Hematopoietic multipotent progenitor cell treated with erythropoietin and hydrocortisone succinate and interleukin-3 and kit ligand, for 8 days (in vitro differentiated cells): ENCODE results near the gene KCNJ1.
A peak's percentile ranks its signal among the peaks of the same experiment; 100 is the strongest.

Source experiments
- DNase-seq: peaks from one replicate; pipeline ENCODE4 v3.0.0-alpha.2; 2015

KCNJ1 gene

DNA sequence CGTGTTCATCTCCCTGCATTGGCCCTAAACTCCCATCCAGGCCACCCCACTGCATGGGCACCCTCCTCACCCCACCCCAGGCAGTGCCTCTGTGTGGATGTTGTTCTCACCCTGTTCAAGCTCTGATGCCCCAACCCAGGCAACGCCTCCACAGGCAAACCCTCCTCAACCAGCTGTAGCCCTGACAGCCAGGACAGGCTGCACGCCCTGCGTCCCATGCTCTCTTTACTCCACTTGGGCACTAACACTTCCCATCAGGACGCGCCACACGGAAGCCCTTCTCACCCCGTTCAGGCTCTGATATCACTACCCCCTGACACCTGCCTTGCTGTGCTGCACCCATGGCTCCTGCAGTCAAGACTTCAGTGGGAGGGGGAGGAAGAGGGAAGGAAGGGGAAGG lies 47.9 kb downstream of the KCNJ1 start:
- no peak for DNase-seq

DNA sequence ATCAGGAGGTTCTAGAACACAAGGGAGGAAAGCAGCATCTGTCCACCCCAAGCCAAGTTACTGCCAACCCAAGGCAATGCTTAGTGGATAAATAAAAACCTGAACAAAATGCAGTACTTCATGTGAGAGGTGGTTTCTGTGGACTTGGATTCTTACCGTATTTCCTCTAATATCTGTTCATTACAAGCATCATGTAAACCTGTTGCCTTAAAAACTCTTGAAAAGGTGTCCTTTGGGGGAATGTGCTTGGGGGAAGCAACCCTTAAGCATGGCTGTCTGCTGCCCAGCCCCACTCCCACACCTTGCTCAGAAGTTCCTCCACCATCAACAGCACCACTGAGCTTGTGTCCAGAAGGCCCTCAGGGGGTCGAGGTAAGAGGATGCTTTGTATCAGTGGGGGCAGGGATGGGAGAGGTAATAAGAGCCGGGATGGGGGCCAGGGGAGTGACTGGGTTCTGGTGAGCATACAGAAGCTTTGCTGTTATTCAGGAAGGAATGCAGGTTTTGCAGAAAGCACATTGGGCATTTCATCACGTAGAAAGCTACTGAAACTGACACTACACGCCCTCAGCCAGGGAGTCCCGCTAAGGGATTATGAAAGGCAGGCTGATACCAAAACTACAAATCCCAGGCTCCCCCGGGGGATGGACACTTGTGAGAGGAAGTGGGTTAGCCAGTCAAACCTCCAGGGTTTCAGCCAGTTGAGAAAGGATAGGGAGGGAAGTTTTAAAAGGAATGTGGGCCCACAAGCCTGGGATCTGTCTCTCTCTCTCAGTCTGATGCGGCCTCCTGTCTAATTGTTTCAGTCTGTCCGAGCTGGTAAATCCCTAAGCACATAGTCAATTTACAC lies 52.0 kb downstream of the KCNJ1 start:
- DNase-seq, result peak; percentile 11

DNA sequence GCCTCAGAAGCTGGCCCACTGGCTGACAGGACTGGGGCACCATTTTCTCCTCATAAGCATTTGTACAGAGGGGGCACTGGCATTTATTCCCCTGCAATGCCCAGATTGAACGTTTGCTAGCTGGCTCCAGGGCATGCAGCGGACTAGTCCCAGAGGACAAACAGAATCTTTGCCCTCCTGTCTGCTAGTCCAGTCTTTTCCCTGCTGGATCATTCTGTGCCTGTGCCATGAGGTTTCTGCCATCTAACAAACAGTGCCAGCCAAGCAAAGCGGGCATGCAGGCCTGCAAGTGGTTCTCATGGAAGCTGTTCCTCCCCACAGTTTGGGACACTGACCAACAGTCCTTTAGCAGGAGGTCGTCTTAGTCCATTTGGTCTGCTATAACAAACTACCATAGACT lies 53.4 kb downstream of the KCNJ1 start:
- DNase-seq, result no peak

DNA sequence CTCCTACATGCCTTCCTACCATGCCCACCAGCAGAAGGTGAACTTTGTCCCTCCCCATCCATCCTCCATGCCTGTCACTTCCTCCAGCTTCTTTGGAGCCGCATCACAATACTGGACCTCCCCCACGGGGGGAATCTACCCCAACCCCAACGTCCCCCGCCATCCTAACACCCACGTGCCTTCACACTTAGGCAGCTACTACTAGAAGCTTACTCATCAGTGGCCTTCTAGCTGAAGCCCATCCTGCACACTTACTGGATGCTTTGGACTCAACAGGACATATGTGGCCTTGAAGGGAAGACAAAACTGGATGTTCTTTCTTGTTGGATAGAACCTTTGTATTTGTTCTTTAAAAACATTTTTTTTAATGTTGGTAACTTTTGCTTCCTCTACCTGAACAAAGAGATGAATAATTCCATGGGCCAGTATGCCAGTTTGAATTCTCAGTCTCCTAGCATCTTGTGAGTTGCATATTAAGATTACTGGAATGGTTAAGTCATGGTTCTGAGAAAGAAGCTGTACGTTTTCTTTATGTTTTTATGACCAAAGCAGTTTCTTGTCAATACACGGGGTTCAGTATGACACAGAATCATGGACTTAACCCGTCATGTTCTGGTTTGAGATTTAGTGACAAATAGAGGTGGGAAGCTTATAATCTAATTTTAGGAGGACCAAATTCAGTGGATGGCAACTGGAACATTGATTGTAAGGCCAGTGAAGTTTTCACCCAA lies 56.1 kb downstream of the KCNJ1 start:
- DNase-seq, result no peak

DNA sequence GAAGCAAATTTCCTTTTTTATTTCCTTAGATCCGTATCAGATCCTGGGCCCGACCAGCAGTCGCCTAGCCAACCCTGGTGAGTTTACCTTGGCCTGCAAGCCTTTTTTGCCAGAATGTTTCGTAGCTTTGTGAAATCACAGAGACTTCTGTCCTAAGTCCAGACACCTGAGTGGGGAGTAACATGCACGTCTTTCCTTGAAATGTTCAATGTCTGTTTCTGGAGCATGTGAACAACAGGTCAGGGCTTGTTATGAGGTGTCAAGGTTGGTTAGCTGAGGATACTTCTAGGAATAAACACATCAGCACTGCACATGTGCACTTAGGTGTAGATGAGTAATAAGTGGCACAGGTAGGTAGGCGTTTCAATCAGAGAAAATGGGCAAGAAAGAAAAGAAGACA lies 58.0 kb downstream of the KCNJ1 start:
- DNase-seq, result no peak

DNA sequence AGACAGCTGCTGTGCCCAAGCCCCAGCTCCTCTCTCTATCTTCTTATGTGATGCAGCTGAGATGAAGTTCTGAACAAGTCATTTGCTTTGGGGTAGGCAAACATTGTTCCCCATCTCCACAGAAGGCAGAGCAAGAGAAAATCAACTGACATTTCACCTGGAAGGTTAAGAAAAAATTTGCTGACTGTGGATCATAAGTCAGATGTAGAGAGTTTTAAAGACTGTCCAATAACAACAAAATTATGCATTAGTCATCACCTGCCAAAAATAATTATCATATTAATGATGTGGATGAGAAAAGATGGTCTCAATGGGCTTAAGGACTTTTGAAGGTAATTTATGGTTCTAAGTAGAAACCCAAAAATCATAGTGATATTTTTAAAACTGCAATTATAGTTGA lies 59.2 kb downstream of the KCNJ1 start:
- no peak for DNase-seq

DNA sequence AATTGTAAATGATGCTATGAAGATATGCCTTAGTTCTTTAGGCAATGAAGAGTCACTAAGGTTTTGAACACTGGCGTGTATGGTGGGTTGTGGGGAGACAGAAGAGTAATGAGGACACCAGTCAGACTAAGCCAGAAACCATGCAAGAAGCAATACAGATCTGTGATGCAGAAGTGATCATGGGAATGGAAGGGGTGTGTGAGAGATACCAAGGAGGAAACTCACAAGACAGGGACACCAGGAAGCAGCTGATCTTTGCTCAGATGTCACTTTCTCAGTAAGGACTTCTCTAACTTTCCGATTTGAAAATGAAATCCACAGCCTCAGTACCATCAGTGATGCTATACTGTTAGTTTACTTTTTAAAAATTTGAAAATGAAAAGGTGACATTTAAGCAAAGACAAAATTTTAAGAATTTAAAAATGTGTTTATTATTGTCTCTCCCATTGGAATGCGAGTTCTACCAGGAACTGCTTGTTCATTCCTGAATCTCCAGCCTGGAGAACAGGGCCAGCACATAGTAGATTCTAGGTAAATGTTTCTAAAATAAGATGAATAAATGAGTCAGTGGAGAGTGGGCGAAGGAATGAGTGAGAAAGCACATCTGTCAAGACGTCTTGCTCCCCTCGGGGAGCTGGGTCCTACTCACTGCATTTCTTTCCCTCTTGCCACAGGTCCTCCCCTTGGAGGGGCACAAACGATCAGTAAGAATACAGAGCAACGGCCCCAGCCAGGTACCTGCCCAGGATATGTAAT lies 60.4 kb downstream of the KCNJ1 start:
- DNase-seq, result no peak

DNA sequence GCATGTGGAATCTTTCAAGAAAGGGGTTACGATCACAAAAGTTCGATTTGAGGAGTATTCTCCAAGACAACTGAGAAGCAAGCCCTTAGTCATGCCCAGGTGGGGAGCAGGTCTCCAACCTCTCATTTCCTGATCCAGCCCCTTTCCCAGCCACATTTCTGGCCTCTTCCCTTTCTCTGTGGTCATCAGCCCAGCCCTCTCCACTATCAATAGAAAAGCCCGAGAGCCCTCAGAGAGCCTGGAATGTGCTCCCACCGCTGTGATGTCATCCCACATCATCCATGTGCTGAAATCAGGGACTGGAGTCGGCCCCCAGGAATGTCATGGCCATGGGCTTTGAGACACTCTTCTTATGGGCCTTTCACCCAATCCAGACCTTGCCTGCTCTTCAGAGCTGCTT lies 62.6 kb downstream of the KCNJ1 start:
- no peak for DNase-seq

DNA sequence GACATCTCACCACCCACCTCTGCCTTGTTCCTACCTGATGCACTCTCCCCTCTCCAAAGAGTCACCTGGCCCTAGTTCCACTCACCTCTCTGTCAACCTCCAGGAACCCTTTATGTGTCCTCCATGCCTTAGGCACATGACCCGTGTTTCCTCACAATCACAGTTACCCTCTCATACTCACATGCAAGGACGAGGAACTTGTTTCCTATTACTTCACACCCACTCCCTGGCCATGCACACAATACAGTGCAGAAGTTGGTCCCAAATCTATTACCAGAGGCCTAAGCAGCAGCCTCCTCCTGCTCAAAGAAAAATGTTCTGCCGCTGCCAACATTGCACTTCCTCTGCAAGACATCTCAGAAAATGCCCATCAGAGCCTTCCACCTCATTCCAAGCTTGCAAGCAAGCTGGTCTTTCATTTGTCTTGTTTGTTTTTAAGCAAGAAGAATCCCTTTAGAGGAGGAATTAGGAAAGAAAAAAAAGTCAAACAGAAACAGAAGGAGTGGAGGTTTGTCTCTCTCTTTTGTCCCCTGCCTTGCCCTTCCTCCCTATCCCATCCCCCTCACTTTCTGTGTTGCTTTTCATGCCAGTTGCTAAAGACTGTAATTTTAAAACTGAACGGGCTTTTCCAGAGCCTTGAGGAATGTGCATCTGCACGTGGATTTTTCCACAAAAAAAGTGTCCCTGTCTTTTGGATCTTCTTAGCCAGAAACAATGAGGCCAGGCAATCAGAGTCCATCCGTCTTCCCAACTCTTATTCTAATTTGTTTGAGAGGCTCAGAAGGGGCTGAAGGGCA lies 63.4 kb downstream of the KCNJ1 start:
- no peak for DNase-seq

DNA sequence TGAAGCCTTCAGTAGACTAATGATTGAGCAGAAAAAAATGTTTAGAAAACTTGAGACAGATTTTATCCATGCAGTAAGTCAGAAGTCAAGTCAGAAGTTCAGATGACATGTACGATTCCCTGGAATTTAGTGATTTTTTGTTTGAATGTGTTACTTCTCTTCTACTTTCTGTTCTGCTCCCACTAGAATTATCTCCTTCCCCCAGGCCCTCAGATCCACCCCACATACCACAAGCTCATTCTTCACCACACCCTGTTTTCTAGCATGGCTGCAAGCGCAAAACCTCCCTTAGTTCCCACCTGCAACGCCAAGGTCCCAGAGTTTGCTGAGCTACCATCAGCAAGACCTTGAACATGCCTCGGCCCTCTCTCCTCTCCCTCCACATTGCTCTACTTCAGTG lies 64.1 kb downstream of the KCNJ1 start:
- DNase-seq, result peak; percentile 81

DNA sequence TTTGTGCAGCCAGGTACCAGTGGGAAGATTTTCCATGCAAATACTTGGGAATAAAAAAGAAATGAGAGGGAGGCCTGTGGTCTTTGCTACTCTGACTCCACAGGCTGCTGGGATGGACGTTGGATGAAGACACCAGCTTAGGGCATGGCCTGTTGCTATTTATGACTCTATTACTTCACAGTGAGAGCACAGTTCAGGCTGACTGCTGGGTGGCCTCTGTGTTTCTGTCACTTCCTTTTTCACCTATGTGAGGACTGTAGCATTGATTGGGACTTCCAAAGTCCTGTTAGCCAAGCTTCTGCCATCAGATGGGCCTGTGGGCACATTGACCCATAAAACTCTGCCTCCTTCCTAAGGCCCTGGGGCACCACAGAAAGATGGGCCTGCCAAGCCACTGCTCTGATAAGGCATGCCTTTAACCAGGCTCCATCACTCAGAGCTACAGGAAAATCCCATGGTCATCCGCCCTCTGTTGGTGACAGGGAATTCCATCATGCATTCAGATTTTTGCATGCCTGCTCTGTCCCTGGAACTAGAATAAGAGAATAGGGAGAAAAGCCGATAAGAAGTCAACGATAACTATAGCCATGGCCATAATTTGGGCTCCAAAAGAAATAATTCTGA lies 64.6 kb downstream of the KCNJ1 start:
- peak; percentile 40 for DNase-seq

DNA sequence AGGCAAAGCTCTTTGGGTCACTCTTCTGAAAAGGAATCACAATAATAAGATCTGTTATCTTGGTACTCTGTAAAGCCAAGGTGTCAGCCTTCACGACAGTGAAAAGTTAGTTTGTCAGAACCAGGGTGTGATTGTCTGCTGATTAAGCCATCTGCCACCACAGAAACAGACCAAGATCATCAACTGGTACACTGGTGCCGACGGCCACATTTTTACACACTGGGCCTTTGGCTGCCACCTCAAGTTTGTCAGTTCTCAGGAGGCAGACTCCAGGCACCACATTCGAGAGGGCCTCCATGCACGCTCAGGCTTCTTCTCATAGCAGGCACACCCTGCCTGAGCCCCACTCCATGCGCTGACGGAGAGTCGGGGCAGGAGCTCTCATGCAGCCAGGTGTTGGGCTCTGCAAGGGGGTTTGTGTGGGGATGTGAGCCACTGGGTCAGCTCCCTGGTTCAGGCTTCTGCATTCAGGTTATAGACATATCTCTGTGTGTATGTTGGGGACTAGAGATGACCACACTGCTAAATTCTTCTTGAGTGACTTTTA lies 66.2 kb downstream of the KCNJ1 start:
- DNase-seq, result no peak

DNA sequence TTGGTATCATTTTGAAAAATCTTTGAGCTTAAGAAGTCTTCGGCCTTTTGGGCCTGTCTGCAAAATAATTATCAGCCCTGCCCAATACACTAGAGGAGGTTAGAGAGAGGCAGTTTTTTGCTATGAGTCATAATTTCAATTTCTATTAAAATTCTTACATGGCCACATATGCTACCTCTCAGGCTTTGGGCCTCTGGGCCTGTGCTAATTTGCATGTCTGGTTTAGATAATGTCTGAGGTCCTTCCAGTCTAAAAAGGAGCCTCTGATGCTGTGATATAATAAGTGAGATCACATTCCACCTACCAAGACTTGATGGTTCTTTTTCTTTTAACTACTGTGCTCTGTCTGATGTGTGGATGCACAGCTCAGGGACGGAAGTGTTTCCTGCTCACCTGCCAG lies 70.8 kb downstream of the KCNJ1 start:
- DNase-seq, result no peak

DNA sequence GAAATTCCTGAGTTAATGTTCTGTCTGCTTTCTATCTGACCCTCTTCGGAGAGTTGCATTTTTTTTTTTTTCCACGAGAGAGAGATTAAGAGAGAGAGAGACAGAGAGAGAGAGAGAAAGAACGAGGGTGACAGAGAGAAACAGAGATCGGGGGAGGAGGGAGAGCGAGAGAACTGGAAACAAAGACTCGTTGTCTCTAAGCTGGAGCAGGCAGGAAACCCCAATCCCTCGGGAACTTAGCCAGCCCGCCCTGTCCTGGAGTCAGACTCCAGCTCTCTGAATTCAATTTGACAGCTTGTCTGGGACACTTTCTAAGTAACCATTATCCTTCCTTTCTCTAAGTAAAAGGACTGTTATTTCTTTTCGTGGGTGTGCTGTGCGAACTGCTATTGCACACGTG lies 76.9 kb downstream of the KCNJ1 start:
- no peak for DNase-seq

DNA sequence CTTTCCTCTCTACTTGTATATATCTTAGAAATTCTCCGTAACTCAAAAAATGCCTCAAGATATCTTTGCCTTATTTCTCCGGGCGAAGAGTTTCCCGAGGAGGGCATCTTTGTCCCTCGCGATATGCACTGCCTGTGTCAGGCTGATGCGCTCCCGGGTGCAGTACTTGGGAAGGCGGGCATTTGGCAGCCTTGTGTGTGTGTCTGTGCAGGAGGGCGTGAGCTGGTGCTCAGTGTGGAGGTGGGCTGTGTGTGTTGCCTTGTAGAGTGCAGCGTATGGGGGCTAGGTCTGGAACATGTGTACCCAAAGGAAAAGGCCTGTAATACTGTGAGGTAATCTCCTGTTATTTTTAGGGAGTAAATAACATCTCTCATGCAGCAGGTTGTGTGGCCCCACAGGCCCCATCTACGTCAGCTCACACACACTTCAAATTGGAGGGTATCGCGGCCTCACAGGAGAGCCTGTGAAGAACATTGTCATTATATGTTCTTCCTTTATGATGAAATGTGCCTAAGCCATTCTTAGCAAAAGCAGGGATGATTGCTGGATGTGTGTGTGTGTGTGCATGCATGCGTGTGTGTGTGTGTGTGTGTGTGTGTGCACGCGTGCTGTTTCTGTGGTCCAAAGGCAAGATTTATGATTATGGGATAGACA lies 77.5 kb downstream of the KCNJ1 start:
- DNase-seq, result no peak
